Measurements from ENCODE around the gene LRRC28. TPM values are rescaled to one million over a fixed set of nuclear protein-coding genes. Genes with fewer than 3 reads are reported as not detected.

The LRRC28 gene
- polyA plus RNA-seq, 3 donors = 9.8 to 14.7 (median 14.2) TPM

GRCh38 chr15:99406120-99406519 is 154.8 kb downstream of the LRRC28 start:
- H3K27ac ChIP-seq (ENCODE audit: low read depth, low read length) = no peak overlapping the region
- 86 to 95% (median 95%) methylated on average over 12 of the region's 12 CpGs for WGBS, 3 donors

GRCh38 chr15:99406716-99407487 is 155.6 kb downstream of the LRRC28 start:
- H3K27ac ChIP-seq (ENCODE audit: low read depth, low read length) = no peak overlapping the region
- 90 to 96% (median 96%) methylated on average over 17 of the region's 17 CpGs for WGBS, 3 donors

- no peak overlapping the region for H3K27ac ChIP-seq (ENCODE audit: low read depth, low read length)
- WGBS, 3 donors = 74 to 88% (median 78%) methylated on average over 5 of the region's 5 CpGs
These were observed 156.4 kb downstream of the LRRC28 start for GRCh38 chr15:99407716-99408115.

GRCh38 chr15:99408236-99409096 is 157.2 kb downstream of the LRRC28 start:
- 48 to 64% (median 51%) methylated on average over 12 of the region's 12 CpGs for WGBS, 3 donors
- no peak overlapping the region for H3K27ac ChIP-seq (ENCODE audit: low read depth, low read length)

GRCh38 chr15:99409097-99409473 is 157.8 kb downstream of the LRRC28 start:
- 18 to 26% (median 22%) methylated on average over 10 of the region's 10 CpGs for WGBS, 3 donors
- H3K27ac ChIP-seq (ENCODE audit: low read depth, low read length) = no peak overlapping the region

GRCh38 chr15:99409560-99409959 is 158.3 kb downstream of the LRRC28 start:
- no peak overlapping the region for H3K27ac ChIP-seq (ENCODE audit: low read depth, low read length)
- 94 to 99% (median 97%) methylated on average over 6 of the region's 6 CpGs for WGBS, 3 donors

GRCh38 chr15:99410477-99410876 is 159.2 kb downstream of the LRRC28 start:
- 87 to 93% (median 93%) methylated on average over 4 of the region's 4 CpGs for WGBS, 3 donors

GRCh38 chr15:99411234-99411633 is 160.0 kb downstream of the LRRC28 start:
- H3K27ac ChIP-seq (ENCODE audit: low read depth, low read length) = no peak overlapping the region
- 90 to 97% (median 95%) methylated on average over 8 of the region's 8 CpGs for WGBS, 3 donors

More at GRCh38 chr15:99410477-99410876, 159.2 kb downstream of the LRRC28 start:
- no peak overlapping the region for H3K27ac ChIP-seq (ENCODE audit: low read depth, low read length)

GRCh38 chr15:99412082-99412481 is 160.8 kb downstream of the LRRC28 start:
- no peak overlapping the region for H3K27ac ChIP-seq (ENCODE audit: low read depth, low read length)
- WGBS, 3 donors = 93 to 98% (median 93%) methylated on average over 6 of the region's 6 CpGs

- H3K27ac ChIP-seq (ENCODE audit: low read depth, low read length) = no peak overlapping the region
- WGBS, 3 donors = 93 to 95% (median 94%) methylated on average over 8 of the region's 8 CpGs
These were observed 161.3 kb downstream of the LRRC28 start for GRCh38 chr15:99412626-99413025.

GRCh38 chr15:99413955-99414754 is 162.9 kb downstream of the LRRC28 start:
- H3K27ac ChIP-seq (ENCODE audit: low read depth, low read length) = no peak overlapping the region
- WGBS, 3 donors = 88 to 91% (median 90%) methylated on average over 21 of the region's 21 CpGs

- 88 to 90% (median 90%) methylated on average over 25 of the region's 25 CpGs for WGBS, 3 donors
- H3K27ac ChIP-seq (ENCODE audit: low read depth, low read length) = no peak overlapping the region
These were observed 163.8 kb downstream of the LRRC28 start for GRCh38 chr15:99414755-99415731.

GRCh38 chr15:99416191-99417188 is 165.2 kb downstream of the LRRC28 start:
- WGBS, 3 donors = 81 to 85% (median 83%) methylated on average over 19 of the region's 19 CpGs
- H3K27ac ChIP-seq (ENCODE audit: low read depth, low read length) = no peak overlapping the region

GRCh38 chr15:99421172-99421656 is 169.9 kb downstream of the LRRC28 start:
- 11 to 53% (median 43%) methylated on average over 6 of the region's 6 CpGs for WGBS, 3 donors

GRCh38 chr15:99421758-99422157 is 170.5 kb downstream of the LRRC28 start:
- 92 to 100% (median 97%) methylated on average over 1 of the region's 1 CpG for WGBS, 3 donors

More at GRCh38 chr15:99421172-99421656, 169.9 kb downstream of the LRRC28 start:
- no peak overlapping the region for H3K27ac ChIP-seq (ENCODE audit: low read depth, low read length)

More at GRCh38 chr15:99421758-99422157, 170.5 kb downstream of the LRRC28 start:
- no peak overlapping the region for H3K27ac ChIP-seq (ENCODE audit: low read depth, low read length)
